HG03095 (cell line): Measurements from ENCODE around the gene ZFP36L1.
"Not testable (repeated sequence)": the region's sequence is repeated elsewhere in the genome, so short reads cannot be mapped to it uniquely, and the experiment has no call there.

Experiments used
- ATAC-seq: cut with Tn5 transposase; IDR thresholded peaks from one replicate; pipeline ENCODE4 v1.9.1; 2021; ENCODE audit warnings: moderate library complexity; ENCODE audit not compliant: unreplicated experiment

The ZFP36L1 gene

DNA sequence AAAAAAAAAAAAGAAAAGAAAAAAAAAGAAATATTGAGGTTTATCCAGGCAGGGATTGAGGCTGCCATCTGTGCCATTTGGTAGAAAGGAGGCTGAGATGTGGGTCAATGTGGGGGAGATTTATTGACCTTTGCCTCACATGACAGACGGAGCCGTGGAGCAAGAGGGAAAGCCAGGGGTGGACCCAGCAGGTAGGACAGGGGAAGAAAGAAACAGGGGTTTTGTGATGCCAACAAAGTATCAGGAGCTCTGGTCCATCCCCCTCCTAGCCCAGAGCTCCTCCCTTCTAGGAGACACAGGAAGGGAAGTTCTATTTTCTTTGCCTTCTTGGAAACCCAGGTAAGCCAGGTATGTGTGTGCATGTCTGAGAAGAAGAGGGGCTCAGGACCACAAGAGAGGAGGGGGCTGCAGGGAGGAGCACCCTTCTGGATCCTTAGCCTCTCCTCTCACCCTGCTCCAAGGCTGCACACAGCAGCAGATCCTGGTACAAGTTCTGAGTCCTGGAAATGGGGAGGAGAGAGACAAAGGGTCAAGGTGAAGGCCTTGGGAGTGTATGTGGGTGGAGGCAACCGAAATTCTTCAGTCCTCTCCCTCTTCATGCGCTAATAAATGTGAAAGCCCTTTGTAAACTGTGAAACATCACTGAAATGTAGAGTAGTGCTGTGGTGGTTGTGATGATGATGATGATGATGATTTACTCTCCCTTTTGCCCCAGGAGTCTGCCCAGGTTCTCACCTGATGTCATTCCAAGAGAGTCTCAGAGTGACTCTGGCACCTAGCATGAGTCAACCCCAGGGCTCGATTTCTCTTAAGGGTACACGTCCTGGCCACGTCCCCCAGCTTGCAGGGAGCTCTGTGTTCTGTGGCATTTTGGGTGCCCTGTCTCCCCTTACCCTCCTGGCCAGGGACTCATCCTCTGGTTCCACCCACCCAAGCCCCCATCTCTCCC lies 26.3 kb downstream of the ZFP36L1 start:
- no peak for ATAC-seq

DNA sequence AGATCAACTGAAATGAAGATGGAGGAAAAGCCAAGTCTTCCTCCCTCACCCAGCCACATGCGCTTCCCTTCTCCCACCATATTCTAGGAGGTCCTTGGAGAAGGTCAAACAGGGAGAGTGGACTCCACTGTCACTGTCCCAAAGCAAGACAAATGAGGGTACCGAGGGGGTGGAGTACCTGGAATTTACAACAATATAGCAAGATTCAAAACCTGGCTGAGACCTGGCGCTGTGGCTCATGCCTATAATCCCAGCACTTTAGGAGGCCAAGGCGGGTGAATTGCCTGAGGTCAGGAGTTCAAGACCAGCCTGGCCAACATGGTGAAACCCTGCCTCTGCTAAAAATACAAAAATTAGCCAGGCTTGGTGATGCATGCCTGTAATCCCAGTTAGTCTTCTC lies 29.0 kb downstream of the ZFP36L1 start:
- not testable (repeated sequence) for ATAC-seq

DNA sequence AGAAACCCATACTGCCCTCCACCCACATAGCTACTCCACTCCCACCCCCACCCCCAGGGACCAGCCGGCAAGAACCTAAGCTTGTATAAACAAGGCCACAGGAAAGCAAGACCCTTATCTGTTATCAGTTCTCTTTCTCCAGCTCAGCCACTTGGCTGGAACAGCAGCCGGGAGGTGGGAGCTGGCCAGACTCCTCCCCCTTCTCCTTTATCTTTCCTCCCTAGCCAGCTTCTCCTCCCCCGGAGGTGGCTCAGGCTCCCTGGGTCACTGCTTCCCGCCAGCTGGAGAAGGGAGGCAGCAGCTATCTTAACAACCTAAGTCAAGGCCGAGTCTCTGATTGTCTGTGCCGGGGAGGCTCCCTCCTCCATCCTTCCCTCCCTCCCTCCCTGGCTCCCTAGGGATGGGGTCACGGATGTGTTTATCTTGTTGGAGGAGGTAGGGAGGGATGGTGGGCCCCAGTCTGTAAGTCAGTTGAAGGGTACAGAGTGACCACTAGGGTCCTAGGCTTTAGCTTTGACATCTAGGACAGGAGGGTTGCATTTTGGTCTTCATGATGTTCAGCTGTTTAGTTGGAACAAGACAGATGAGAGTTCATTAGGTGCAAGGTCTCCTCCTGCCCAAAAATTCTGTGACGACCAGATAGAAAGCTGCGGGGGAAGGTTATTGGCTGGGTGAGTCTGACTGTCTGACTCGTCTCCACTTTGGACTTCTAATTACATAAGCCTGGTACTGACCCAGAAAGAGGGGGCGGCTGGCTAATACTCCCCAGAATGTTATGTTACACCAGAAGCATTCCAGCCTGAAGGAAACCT lies 29.7 kb downstream of the ZFP36L1 start:
- no peak for ATAC-seq

DNA sequence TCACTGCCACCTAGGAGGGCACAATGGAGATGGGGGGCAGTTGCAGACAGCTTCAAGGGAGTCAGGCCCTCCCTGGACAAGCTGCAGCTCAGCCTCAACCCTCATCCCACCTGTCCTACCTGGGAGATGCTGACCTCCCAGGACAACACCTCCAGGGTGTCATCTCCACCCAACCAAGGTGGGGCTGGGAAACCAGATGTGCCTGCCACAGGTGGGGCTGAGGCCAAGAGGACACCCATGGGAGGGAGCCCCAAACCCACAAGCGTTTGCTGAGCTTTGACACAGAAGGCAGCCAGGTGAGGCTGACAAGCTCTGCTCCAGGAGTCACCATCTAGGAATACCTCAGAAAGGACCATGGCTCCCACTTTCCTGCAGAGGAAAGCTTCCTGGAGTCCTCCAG lies 31.5 kb downstream of the ZFP36L1 start:
- no peak for ATAC-seq

DNA sequence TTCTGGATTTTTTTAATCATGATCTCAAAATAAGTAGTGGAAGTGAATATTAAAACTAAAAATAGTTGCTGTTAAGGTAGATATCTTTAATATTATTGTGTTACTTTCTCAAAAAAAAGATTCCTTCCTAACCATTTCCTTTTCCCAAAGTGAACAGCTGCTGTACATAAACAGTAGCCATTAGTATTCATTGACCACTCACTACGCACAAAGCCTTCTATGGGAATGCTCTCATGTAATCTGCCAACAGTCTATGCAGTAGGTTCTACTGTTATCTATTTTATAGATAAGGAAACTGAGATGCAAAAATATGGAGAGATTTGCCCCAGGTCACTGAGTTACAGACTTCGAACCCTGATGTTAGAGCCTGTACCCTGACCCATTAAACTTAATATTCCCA lies 32.1 kb downstream of the ZFP36L1 start:
- ATAC-seq: no peak

DNA sequence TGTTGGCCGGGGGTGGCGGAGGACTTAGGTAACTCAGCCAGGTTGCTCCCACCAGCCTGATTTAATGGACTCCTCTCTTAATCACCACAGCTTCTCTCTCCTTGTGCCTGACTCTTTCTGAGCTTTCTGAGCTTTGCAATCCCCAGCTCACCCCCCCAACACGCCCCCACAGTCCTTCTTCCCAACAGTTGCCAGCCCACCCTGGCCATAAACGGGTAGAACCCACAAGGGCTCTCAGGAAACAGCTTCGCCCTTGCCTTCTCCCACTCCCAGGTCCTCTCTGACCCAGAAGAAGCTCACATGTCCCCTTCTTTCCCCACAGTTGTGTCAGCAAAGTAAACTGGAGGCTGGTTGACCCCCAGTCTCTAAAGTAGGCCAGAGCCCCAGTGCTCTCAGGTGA lies 32.9 kb downstream of the ZFP36L1 start:
- no peak for ATAC-seq

DNA sequence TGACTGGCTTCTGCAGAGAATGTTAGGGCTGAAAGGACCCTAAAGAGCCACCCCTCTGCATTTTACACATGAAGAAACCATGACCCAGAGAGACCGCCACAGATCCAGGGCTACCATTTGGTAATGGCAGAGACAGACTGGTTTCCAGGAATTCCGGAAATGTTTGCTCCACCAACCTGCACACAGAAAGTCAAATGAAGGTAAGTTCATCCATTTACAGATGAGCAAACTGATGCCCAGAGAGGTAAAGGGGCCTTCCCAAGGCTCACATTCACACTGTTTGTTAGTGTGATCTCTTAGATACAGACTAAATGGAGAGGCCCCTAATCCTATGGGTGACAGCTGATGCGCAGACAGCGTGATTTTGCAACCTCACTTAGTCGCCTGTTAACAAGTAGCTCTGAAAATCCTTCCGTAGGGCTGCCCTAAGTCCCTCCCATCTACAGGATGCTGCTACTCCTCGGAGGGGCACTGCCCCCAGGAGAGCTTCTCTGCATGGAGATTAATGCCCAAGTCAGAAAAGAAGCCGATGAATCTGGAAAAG lies 33.8 kb downstream of the ZFP36L1 start:
- no peak for ATAC-seq

DNA sequence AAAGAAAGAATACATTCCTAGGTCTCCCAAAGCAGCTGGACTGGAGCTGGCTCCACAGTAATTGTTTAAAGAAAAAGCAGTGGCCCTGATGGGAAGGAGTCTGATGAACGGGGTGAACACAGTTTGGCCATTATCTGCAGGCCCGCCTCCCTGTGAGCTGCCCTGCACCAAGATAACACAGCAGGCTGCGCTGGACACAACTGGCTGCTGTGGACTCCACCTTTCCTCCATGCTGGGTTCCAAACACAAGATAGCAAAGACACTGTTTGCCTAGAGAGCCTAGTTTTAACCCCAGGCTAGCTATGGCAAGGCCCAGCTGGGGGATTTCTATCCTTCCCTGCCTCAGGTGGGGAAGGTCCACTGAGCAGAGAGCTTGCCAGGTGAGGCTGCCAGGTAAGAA lies 34.6 kb downstream of the ZFP36L1 start:
- ATAC-seq: no peak

DNA sequence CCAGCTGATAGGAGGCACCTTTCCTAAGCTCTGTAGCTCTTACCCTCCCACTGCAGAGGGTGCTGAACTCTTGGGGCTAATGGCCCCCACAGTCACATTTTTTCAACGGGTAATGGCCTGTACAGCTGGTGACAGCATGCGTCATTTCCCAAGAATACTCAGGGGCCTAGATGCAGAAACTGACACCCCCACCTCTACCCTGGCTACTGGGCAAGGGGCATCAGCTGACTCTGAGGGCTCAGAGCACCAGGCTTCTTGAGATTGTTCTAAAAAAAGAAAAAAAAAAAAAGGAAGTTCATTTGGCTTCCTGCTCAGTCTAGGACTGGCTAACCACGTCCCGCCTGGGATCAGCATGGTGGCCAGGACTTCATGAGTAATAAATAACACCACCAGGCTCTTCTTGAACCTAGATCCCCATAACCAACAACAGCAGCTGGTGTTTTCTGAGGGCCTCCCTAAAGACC lies 35.2 kb downstream of the ZFP36L1 start:
- ATAC-seq: no peak

DNA sequence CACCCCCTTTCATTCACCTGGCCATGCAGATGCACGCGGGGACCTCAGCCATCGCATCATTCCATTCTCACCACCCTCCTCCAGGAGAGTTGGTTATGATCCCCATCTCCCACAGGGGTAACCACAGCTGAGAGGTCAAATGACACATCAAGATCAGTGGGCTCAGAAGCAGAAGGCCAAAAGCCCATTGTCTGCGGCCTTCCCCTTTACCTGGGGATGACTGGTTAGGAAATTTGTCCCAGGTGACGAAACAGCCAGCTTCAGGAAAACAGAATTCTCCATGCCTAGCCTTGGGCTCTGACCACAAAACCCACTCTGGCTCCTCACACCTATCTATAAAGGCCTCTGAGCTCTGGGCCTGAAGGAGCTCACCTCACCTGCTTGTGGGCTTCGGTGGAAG lies 36.1 kb downstream of the ZFP36L1 start:
- no peak for ATAC-seq

DNA sequence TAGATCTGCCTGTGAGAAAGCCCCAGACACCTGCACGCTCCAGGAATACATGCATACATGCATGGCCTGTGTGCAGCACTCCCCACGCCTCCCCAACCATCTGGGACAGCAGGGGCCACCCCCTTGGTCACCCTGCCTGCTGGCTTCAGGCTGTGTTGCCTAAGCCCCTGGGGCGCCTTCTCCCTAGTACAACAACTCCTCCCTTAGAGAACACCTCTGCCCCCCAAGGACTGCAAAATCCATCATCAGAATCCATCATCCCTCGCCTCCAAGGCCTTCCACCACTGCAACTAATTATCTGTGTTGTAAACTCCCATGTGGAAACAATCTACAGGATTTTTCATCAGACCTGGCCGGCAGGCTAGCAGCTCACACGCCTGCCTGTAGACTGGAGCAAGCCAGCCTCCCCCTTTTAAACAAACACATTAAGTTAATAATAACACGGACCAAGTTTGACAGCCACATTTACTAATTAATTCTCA lies 36.8 kb downstream of the ZFP36L1 start:
- no peak for ATAC-seq

DNA sequence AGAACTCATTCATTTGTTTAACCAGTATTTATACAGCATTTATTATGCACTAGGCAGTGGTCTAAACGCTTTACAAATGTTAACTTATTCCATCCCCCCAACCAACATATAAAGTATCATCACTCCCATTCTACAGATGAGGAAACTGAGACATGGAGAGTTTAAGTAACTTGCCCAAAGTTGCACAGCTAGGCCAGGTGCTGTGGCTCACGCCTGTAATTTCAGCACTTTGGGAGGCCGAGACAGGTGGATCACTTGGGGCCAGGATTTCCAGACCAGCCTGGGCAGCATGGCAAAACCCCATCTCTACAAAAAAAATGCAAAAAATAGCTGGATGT lies 37.9 kb downstream of the ZFP36L1 start:
- ATAC-seq: no peak

DNA sequence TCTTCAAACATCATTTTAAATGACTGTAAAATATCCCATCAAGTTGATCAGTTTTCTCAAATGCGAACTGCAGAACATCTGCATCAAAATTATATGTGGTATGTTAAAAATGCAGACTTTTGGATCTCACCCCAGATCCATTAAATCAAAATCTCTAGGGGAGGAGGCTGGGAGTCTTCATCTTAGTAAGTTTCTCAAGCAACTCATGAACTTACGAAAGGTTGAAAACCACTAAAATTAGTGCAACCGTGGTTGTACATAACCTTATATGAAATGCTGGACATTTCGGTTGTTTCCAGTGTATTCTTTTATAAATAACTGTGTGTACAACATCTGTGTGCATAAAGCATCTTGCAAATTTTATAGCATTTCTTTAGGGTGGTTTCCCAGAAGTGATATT lies 39.2 kb downstream of the ZFP36L1 start:
- no peak for ATAC-seq

DNA sequence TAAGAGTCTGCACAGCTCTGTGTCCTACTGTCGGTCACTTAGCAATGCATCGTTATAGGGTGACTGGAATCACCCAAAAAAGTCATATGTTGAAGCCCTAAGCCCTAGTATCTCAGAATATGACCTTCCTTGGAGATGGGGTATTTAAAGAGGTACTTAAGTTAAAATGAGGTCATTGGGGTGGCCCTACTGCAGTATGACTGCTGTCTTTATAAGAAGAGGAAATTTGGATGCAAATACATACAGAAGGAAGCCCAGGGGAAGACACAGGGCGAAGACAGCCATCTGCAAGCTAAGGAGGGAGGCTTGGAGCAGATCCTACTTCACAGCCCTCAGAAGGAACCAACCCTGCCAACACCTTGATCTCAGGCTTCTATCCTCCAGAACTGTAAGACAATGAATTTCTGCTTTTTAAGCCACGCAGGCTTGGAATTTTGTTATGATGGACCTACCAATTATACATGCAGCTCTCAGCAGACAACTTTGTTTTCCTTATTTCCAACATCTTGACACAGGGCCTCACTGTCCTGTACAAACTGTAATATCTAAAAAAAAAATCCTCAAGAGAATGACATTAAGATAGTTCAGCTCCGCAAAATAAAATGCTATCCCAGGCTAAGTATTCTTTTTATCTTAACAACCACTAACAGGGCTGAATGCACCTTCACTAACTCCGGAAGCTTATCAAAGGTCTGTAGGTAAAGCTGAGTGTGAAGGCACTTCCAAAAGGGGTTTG lies 40.4 kb downstream of the ZFP36L1 start:
- ATAC-seq: no peak

DNA sequence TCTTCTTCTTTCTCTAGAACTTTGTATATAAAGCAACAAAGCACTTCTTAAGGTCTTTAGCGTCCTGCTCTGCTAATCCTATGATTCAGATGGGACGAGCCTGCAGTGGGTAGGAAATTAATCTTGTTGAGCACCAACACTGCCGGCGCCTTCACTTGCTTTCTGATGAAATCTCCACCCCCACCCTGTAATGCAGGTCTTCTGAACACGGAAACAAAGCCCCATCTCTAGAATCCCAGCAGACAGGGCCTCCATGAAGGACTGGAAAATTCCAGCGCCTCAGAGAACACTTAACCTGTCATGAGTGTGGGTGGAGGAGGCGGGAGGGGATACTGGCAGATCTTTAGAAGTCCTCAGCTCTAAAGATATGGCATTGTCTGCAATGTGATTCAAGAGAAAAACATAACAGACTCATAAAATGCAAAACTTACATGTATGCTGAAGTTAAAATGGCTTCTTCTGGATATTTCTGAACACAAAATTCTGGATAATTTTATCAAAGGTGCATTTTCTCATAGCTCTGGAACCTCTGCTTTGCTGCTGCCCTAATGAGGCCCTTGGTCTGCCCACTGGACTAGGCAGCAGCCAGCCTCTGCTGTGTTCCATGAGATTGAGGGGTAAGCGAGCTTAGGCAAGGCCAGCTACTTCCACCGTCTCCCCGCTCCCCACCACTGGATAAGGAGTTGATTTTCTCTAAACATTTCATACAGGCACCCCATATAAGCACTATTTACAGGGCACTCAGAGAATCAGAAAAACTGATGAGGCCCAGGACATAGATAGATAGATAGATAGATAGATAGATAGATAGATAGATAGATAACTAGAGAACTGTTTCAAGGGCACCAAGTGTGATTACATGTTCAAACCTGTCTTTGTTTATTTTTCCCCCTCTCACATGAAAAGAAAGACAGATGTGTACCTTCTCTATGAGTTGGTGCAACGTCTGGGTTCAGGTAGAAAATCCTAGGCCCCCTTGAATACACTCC lies 43.1 kb downstream of the ZFP36L1 start:
- no peak for ATAC-seq

DNA sequence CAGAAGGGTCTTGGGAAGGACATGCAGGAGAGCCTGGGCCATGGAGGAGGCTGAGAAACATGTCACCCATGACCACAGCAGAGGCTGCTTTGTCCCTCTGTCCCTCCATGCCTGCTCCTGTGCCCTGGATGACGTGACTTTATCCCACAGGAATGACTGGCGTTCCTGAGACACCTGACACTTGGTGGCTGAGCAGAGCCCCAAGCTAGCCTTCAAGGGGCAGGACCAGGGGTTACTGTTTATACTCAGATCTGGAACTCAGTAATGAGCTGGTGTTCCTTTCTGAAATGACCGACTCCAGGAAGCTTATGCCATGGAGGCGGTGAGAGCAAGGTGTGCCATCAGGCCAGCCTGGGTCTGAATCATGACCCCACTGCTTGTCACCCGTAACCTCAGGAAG lies 44.2 kb downstream of the ZFP36L1 start:
- no peak for ATAC-seq

DNA sequence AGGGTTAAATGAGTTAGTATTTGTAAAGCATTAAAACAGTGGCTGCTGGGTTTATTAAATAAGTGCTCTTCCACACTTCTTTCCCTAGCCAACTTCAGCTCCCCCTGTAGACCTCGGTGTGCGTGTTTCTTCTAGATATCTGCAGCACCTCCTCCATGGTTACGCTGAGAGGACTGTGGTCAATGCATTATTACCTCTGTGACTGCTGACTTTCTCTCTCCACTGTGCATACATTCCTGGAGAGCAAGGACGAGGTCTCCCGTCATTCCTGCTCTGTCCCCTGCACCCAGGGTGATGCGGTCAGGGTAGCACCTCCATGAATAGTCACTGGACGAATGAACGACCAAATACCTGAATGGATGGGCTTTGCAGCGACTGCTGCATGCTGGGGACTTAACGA lies 44.6 kb downstream of the ZFP36L1 start:
- no peak for ATAC-seq

DNA sequence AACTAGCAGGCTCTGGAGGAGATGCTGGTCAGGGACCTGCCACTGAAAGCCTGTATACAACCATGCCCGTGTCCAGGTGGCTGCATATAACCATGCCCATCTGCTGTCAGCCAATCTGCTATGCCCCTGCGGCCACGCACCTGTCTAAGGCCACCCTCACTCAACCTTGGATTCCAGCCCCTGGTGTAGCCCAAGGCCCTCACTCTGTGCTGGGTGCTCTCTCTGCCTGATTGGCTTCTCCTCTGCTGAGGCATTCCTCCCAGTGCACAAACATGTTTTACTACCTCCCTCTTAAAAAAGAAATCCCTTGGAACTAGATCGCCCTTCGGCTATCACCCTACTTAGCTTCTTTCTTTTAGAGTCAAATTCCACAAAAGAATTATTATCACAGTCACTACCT lies 45.5 kb downstream of the ZFP36L1 start:
- no peak for ATAC-seq

DNA sequence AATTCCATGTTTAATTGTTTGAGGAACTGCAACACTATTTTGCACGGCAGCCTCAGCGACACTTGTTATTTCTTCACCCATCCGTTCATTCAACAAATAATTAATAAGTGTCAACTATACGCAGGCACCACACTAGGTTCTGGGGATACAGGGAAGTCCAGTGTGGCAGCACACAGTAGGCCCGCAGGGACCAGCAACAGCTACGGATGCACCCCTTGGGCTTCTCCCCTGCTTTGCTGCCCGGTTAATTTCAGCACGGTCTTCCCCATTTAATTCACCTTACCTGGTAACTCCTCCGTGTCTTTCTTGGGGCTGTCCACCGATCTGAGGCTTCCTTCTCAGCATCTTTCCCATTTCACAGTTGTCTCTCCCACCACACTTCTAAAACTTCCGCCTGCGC lies 48.3 kb downstream of the ZFP36L1 start:
- no peak for ATAC-seq
